GM12878 (cell line): ENCODE measurements around the gene TIMP2. TPM values are rescaled to one million over a fixed set of nuclear protein-coding genes. Genes with fewer than 3 reads are reported as not detected.
A peak's percentile ranks its signal among the peaks of the same experiment; 100 is the strongest.

ENCODE experiments used
- ATAC-seq: fragments of 200-7000 bp; cut with Tn5 transposase; 3 replicates; pipeline ENCODE4 v1.9.1; 2020; ENCODE audit warnings: mild to moderate bottlenecking, moderate library complexity
- BruUV-seq: library from RNA; stranded (reverse); fragments of 400-500 nt; replicated peaks from 2 replicates; lab custom pipeline; 2021; lab: Mats Ljungman, UMichigan
- CTCF ChIA-PET: fragments of 300-600 bp; sonication (Branson Sonifier 250); formaldehyde crosslinking; extraction: SDS; loops from one replicate; lab custom pipeline; 2021; ENCODE audit warnings: inconsistent platforms; lab: Yijun Ruan, JAX
- POLR2A ChIA-PET: fragments of 350-600 bp; formaldehyde crosslinking; extraction: SDS; loops from one replicate; lab custom pipeline; 2021; ENCODE audit warnings: inconsistent platforms; lab: Charles Lee
- RAD21 ChIA-PET: fragments of 300-600 bp; sonication (Branson Sonifier 250); formaldehyde crosslinking; loops from one replicate; lab custom pipeline; 2023; ENCODE audit warnings: antibody characterized with exemption; ENCODE audit not compliant: unreplicated experiment; lab: Charles Lee
- SMC1A ChIA-PET: fragments of 300-600 bp; sonication (Branson Sonifier 250); formaldehyde crosslinking; loops from one replicate; lab custom pipeline; 2023; ENCODE audit not compliant: unreplicated experiment, uncharacterized antibody; lab: Charles Lee
- DNase-seq: peaks from one replicate; pipeline ENCODE4 v3.0.0-alpha.2; 2011; ENCODE audit warnings: low read depth, low spot score
- FAIRE-seq: peaks from 3 replicates; lab custom pipeline; 2011; peaks lifted over from hg19 to GRCh38; lab: Jason Lieb, UNC
- H2AFZ ChIP-seq: 2 replicates; pipeline ENCODE4 v1.6.0; 2011; ENCODE audit warnings: low read depth, low read length, control low read depth; ENCODE audit not compliant: control insufficient read depth
- H3K27ac ChIP-seq: 2 replicates; pipeline ENCODE4 v1.5.1; 2011; ENCODE audit warnings: control low read depth; ENCODE audit not compliant: control insufficient read depth, insufficient read depth
- H3K27me3 ChIP-seq, 2 experiments: replicated peaks in 1 of 2; 2 replicates each; pipeline versions ENCODE4 v1.6.0 to v1.6.1; 2011; ENCODE audit warnings: low read length in 1 of 2; ENCODE audit not compliant: control insufficient read depth in 2 of 2, insufficient read depth in 2 of 2
- H3K36me3 ChIP-seq, 2 experiments: 2 replicates each; pipeline ENCODE4 v1.5.1; 2011; ENCODE audit warnings: low read length in 1 of 2; ENCODE audit not compliant: control insufficient read depth in 2 of 2, insufficient read depth in 2 of 2
- H3K4me1 ChIP-seq: 2 replicates; pipeline ENCODE4 v1.6.1; 2011; ENCODE audit warnings: mild to moderate bottlenecking, low read length, moderate library complexity, mixed read lengths; ENCODE audit not compliant: control insufficient read depth, insufficient read depth
- H3K4me2 ChIP-seq: 2 replicates; pipeline ENCODE4 v1.6.0; 2011; ENCODE audit warnings: control low read depth; ENCODE audit not compliant: control insufficient read depth, insufficient read depth
- H3K4me3 ChIP-seq: fragments of 200-600 bp; sonication (generic); 2 replicates; pipeline ENCODE4 v1.5.1; 2016
- H3K79me2 ChIP-seq: 2 replicates; pipeline ENCODE4 v1.6.0; 2011; ENCODE audit warnings: low read length; ENCODE audit not compliant: control insufficient read depth, insufficient read depth
- H3K9ac ChIP-seq: 2 replicates; pipeline ENCODE4 v1.8.0; 2011; ENCODE audit warnings: low read length, control low read depth, mixed read lengths; ENCODE audit not compliant: control insufficient read depth, insufficient read depth
- H3K9me3 ChIP-seq: replicated peaks from 3 replicates; pipeline ENCODE4 v1.5.1; 2011; ENCODE audit warnings: mild to moderate bottlenecking, low read length; ENCODE audit not compliant: control insufficient read depth, insufficient read depth
- H4K20me1 ChIP-seq: 2 replicates; pipeline ENCODE4 v1.6.0; 2011; ENCODE audit not compliant: control insufficient read depth, insufficient read depth
- ASH2L ChIP-seq: fragments of 300-600, 200-600 bp; sonication (generic); IDR thresholded peaks from 2 replicates; pipeline ENCODE4 v1.6.1; 2017; ENCODE audit warnings: low read depth, mild to moderate bottlenecking, borderline replicate concordance
- CBX3 ChIP-seq: fragments of 200-600 bp; sonication (generic); IDR thresholded peaks from 2 replicates; pipeline ENCODE4 v1.6.1; 2016; ENCODE audit warnings: low read depth, borderline replicate concordance
- CBX5 ChIP-seq: sonication (generic); IDR thresholded peaks from 2 replicates; pipeline ENCODE4 v1.6.1; 2016; ENCODE audit warnings: low read depth, moderate library complexity, mild to moderate bottlenecking, inconsistent platforms
- CEBPZ ChIP-seq: fragments of 150-350 bp; IDR thresholded peaks from 2 replicates; pipeline ENCODE4 v1.6.1; 2016; ENCODE audit warnings: low read depth, low read length
- CTCF ChIP-seq, 3 experiments: IDR thresholded peaks in 2 of 3; conservative IDR thresholded peaks in 1 of 3; 2 replicates each; pipeline ENCODE4 v1.5.1; 2011; ENCODE audit warnings: low read depth in 3 of 3, low read length in 3 of 3, mild to moderate bottlenecking in 3 of 3, control low read depth in 2 of 3, moderate library complexity in 2 of 3, inconsistent platforms in 1 of 3, mixed read lengths in 1 of 3; ENCODE audit not compliant: control insufficient read depth in 2 of 3, insufficient read depth in 1 of 3; ENCODE audit errors: extremely low read depth in 1 of 3
- E2F4 ChIP-seq: IDR thresholded peaks from 2 replicates; pipeline ENCODE4 v1.6.1; 2012; ENCODE audit warnings: low read depth, low read length, improper control_type of control experiment
- ELK1 ChIP-seq: IDR thresholded peaks from 2 replicates; pipeline ENCODE4 v1.6.1; 2012; ENCODE audit warnings: low read depth, low read length, improper control_type of control experiment
- MAX ChIP-seq: IDR thresholded peaks from 2 replicates; pipeline ENCODE4 v1.6.1; 2012; ENCODE audit warnings: low read depth, low read length, improper control_type of control experiment
- MTA3 ChIP-seq: IDR thresholded peaks from 2 replicates; pipeline ENCODE4 v1.6.1; 2012; ENCODE audit warnings: low read length, inconsistent platforms, borderline replicate concordance
- MXI1 ChIP-seq: fragments of 150-350 bp; IDR thresholded peaks from 2 replicates; pipeline ENCODE4 v1.6.1; 2011; ENCODE audit warnings: low read depth, mild to moderate bottlenecking, inconsistent platforms, low read length, improper control_type of control experiment
- NBN ChIP-seq: fragments of 450-650 bp; IDR thresholded peaks from 2 replicates; pipeline ENCODE4 v1.6.1; 2016
- PAX8 ChIP-seq: fragments of 450-650 bp; IDR thresholded peaks from 2 replicates; pipeline ENCODE4 v1.6.1; 2017; ENCODE audit warnings: mild to moderate bottlenecking, moderate library complexity
- PKNOX1 ChIP-seq: fragments of 450-650 bp; IDR thresholded peaks from 2 replicates; pipeline ENCODE4 v1.6.1; 2016; ENCODE audit warnings: mild to moderate bottlenecking
- RFX5 ChIP-seq: IDR thresholded peaks from 2 replicates; pipeline ENCODE4 v1.6.1; 2011; ENCODE audit warnings: low read depth, low read length, improper control_type of control experiment
- WGBS: methylation state at CpG from one replicate; pipeline ENCODE4 v1.1.6; 2016; ENCODE audit warnings: low lambda C conversion rate; ENCODE audit not compliant: insufficient replicate concordance, insufficient coverage; ENCODE audit errors: missing lambda C conversion rate; 5-methylcytosine and 5-hydroxymethylcytosine counted together
- in situ Hi-C: fragments of 300-500 bp; cut with MboI; formaldehyde crosslinking; loops from 9 replicates; pipeline ENCODE4 v1.14.3; 2018; ENCODE audit warnings: mixed read lengths
- intact Hi-C: fragments of 100-400 bp; cut with micrococcal nuclease; formaldehyde crosslinking; loops from one replicate; pipeline ENCODE4 v1.14.2; 2022; ENCODE audit not compliant: unreplicated experiment
- polyA plus RNA-seq, 11 experiments: library from polyadenylated mRNA; depleted of rRNA in 4 of 11; unstranded in 6 of 11; stranded (reverse) in 5 of 11; fragments of >200 nt; fragmentation: Nextera tagmentation in 4 of 11; fragmentation: Illumina TruSeq in 1 of 11; extraction: Ambion mirVana in 4 of 11; extraction: Trizol in 1 of 11; gene quantifications; 1 replicate in 1 of 11; 2 replicates in 10 of 11; pipeline versions ENCODE4 v1.2.1 to v1.2.3, GENCODE V29; 2011 to 2016; ENCODE audit warnings: inconsistent platforms in 2 of 11, missing spikeins in 2 of 11, low read depth in 1 of 11
- total RNA-seq, 4 experiments: library from RNA; depleted of rRNA in 3 of 4; stranded (reverse); fragments of >200 nt in 3 of 4; fragmentation: Illumina TruSeq in 1 of 4; extraction: Trizol in 1 of 4; gene quantifications; 2 replicates each; pipeline versions ENCODE4 v1.2.1 to v1.2.3, GENCODE V29; 2013 to 2021

Gene TIMP2
- total and polyA plus RNA-seq, 10 of the 15 experiments (the other 5 are each of a cell fraction or from before 2014, with no cell fraction given) = 0.03 to 0.41 (median 0.04) TPM; not detected in 7

GRCh38 chr17:78923660-78924453 is 1.3 kb downstream of the TIMP2 start:
- WGBS = 2% methylated on average over 28 of the region's 28 CpGs
- no peak overlapping the region for H3K9ac ChIP-seq
- ChIA-PET POLR2A (no interaction called here), SMC1A (no interaction called here), CTCF (no interaction called here), RAD21 (no interaction called here)
- H3K4me2 ChIP-seq = peak overlapping the region; percentile 60
- in situ Hi-C loops (no loop called here), intact Hi-C loops (no loop called here)
- H4K20me1 ChIP-seq = no peaks in the 10 kb centered on the region
- no peaks in the 10 kb centered on the region for H3K9me3 ChIP-seq
- no peak for DNase-seq
- no TSS peak for BruUV-seq
- peaks cover 4 to 9% of the 10 kb centered on the region in 2 experiments; a peak in 3 of 4 replicates for H3K27me3 ChIP-seq
- H3K79me2 ChIP-seq = no peaks in the 10 kb centered on the region
- H2AFZ ChIP-seq = no peak overlapping the region
- no peak overlapping the region for H3K4me3 ChIP-seq
- peaks cover 2% of the 10 kb centered on the region; the same call in 1 of the 2 replicates for H3K4me1 ChIP-seq
- no peaks in the 10 kb centered on the region for H3K36me3 ChIP-seq
- ATAC-seq = peak; percentile 90
- H3K27ac ChIP-seq = no peak overlapping the region
- FAIRE-seq = no peak
- no peak for TF ChIP-seq CBX3
- TF ChIP-seq MAX = no peak
- TF ChIP-seq CBX5 = no peak
- no peak for TF ChIP-seq PKNOX1
- no peak for TF ChIP-seq CEBPZ
- TF ChIP-seq ASH2L = no peak
- no peak for TF ChIP-seq MTA3
- no peak for TF ChIP-seq CTCF (IDR thresholded peaks at IDR 0.05 in 2 of 3, conservative IDR thresholded peaks at IDR 0.05 in 1 of 3; ENCODE audit: control insufficient read depth in 2 of 3, extremely low read depth in 1 of 3, insufficient read depth in 1 of 3, low read depth in 3 of 3, low read length in 3 of 3)
- no peak for TF ChIP-seq PAX8
- no peak for TF ChIP-seq NBN
- TF ChIP-seq E2F4 = no peak
- TF ChIP-seq MXI1 = no peak
- no peak for TF ChIP-seq ELK1
- no peak for TF ChIP-seq RFX5
